Mammary epithelial cell (primary cell): Measurements from ENCODE around the gene CPLANE2.

ENCODE experiments used
- EZH2 ChIP-seq: IDR thresholded peaks from 2 replicates; pipeline ENCODE4 v1.6.1; 2012; ENCODE audit warnings: low read length, inconsistent platforms, borderline replicate concordance
- TF ChIP-seq, protein P1 (sequence below), 2 donors: IDR thresholded peaks in 1 of 2; conservative IDR thresholded peaks in 1 of 2; 2 replicates each; pipeline ENCODE4 v1.5.1; 2011 to 2012; ENCODE audit warnings: inconsistent platforms in 2 of 2, low read length in 2 of 2, mild to moderate bottlenecking in 2 of 2, control low read depth in 1 of 2, low read depth in 1 of 2; ENCODE audit not compliant: insufficient read depth in 1 of 2; ENCODE audit errors: extremely low read depth in 1 of 2

DNA sequence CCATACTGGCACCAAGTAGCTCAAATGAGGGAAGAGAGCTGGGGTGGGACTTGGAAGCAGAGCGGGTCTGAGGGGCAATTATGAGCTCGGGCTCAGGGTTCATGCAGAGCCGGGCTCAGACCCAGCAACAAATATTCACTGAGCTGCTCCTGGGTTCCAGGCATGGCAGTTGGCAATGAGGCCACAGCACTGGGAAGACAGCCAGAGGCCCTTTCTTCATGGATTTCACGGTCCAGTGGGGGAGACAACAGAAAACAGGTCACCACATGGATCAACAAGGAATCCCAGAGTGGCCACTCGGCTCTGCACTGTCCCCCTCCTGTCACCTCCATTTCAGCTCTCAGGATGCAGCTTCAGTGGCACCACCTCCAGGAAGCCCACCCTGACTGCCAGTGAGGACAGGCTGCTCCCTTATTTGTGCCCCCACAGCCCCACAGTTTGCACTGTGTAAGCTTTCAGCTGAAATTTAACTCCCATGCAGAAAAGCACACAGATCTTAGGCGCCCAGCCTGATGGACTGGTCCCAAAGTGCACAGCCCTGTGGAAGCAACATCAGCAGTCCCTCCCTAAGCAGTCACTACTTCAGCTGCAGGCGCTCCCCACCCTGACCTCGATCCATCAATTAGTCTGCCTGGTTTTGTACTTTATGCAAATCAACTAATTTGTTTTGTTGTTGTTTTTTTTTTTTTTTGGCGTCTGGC lies 46.9 kb downstream of the CPLANE2 start:
- TF ChIP-seq, protein P1, sequence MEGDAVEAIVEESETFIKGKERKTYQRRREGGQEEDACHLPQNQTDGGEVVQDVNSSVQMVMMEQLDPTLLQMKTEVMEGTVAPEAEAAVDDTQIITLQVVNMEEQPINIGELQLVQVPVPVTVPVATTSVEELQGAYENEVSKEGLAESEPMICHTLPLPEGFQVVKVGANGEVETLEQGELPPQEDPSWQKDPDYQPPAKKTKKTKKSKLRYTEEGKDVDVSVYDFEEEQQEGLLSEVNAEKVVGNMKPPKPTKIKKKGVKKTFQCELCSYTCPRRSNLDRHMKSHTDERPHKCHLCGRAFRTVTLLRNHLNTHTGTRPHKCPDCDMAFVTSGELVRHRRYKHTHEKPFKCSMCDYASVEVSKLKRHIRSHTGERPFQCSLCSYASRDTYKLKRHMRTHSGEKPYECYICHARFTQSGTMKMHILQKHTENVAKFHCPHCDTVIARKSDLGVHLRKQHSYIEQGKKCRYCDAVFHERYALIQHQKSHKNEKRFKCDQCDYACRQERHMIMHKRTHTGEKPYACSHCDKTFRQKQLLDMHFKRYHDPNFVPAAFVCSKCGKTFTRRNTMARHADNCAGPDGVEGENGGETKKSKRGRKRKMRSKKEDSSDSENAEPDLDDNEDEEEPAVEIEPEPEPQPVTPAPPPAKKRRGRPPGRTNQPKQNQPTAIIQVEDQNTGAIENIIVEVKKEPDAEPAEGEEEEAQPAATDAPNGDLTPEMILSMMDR (conservative IDR thresholded peaks at IDR 0.05 in 1 of 2, IDR thresholded peaks at IDR 0.05 in 1 of 2; ENCODE audit: extremely low read depth in 1 of 2, insufficient read depth in 1 of 2, low read depth in 1 of 2, low read length in 2 of 2), result no peak
- no peak for TF ChIP-seq EZH2
